HG02623 (cell line): ENCODE data around the gene CACNG7.

Experiments used
- ATAC-seq: cut with Tn5 transposase; IDR thresholded peaks from one replicate; pipeline ENCODE4 v1.9.1; 2021; ENCODE audit warnings: moderate library complexity; ENCODE audit not compliant: unreplicated experiment

The CACNG7 gene

DNA sequence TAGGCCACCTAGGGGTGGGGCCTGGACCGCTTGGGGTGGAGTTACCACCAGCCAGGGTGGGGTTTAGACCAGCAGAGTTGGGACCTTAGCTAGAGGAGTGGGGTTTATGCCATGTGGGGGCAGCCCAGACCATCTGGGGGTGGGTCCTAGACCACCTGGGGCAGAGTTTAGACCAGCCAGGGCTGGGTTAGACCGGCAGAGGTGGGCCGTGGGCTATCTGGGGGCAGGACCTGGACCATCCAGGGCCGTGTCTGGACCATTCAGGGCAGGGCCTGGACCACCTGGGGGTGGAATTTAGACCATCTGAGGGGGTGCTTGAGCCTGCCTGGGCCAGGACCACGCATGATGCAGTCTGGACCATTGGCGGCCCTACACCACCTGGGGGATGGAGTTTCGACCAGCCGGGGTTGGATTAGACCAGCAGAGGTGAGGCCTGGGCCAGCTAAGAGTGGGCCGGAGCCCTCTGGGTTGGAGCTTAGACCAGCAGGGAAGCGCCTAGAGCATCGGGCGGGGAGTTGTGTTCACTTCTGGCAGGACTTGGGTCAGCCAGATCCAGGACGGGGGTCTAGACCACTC is 72.4 kb downstream of the CACNG7 start:
- no peak for ATAC-seq

GRCh38 chr19:53982001-53982451 is 72.9 kb downstream of the CACNG7 start:
- no peak for ATAC-seq

DNA sequence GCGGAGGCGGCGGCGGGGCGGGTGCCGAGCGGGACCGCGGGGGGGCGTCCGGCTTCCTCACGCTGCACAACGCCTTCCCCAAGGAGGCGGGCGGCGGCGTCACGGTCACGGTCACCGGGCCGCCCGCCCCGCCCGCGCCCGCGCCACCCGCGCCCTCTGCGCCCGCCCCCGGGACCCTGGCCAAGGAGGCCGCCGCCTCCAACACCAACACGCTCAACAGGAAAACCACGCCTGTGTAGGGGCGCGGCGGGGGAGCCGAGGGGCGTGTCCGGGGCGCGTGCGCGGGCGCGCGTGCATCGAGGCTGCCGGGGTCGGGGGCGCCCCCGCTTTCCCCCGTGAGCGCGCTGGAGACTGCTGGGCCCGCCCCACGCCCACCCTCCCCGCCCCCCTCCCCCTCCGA is 73.5 kb downstream of the CACNG7 start:
- no peak for ATAC-seq

DNA sequence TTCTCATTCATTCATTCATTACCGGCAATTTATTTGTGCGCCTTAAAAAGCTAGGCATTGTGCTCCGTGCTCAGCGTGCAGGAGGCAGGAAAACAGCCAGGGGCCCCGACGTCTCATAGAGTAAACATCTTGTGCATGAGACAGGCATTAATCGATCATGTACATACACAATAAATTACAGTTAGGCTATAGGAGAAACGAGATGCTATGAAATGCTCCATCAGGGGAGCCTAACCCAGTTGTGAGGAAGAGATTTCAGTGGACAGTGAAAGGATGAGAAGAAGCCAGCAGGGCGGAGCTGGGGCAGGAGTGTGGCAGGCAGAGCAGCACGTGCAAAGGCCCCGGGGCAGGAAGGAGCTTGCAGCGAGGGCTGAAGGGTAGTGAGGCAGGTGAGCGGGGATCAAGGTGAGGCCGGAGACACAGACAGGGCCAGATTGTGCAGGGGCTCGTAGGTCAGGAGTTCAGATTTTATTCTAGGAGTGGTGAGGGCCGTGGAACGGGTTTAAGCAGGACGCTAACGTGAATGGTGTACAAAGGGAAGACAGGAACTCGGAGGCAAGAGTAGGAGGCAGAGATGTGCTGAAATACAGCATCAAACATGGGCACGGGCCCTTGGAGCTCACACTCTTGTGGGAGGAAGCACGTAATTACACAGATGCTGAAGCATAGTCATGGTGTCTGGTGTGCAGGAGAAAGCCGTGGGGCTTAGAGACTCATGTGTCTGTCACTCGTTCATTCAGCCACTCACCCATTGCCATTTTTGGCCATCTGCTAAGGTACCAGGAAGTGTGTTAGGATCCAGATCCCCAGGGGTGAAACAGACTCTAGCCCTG is 74.6 kb downstream of the CACNG7 start:
- no peak for ATAC-seq

GRCh38 chr19:53985863-53986262 is 76.8 kb downstream of the CACNG7 start:
- no peak for ATAC-seq

GRCh38 chr19:53988981-53989380 is 79.9 kb downstream of the CACNG7 start:
- no peak for ATAC-seq

GRCh38 chr19:53989600-53990533 is 80.8 kb downstream of the CACNG7 start:
- ATAC-seq: no peak

GRCh38 chr19:53991224-53992113 is 82.4 kb downstream of the CACNG7 start, which contains the start of gene CACNG6:
TSS of gene CACNG6 (plus strand) at chr19:53991637. CDS start at chr19:53992878, 1,241 bp downstream.
- ATAC-seq: no peak

DNA sequence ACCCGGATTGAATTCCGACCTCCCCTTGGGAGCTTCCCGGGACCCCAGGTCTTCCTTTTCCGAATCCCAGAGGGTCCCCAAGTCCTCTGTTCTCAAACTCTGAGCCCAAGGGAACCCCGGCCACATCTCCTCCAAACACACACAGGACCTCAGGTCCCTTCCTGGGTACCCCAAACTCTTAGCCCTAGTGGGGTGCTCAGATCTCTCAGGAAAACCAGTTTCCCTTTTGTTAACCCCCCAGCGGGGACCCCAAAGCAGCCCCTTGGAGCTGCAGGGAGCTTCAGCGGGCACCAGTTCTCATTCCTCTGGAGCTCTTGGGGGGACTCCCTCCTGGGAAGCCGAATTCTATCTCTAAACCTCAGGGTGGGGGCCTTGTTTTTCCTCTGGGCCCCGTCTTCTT is 83.1 kb downstream of the CACNG7 start:
- no peak for ATAC-seq

- no peak for ATAC-seq
Measured at GRCh38 chr19:53992815-53993214, 83.7 kb downstream of the CACNG7 start.

DNA sequence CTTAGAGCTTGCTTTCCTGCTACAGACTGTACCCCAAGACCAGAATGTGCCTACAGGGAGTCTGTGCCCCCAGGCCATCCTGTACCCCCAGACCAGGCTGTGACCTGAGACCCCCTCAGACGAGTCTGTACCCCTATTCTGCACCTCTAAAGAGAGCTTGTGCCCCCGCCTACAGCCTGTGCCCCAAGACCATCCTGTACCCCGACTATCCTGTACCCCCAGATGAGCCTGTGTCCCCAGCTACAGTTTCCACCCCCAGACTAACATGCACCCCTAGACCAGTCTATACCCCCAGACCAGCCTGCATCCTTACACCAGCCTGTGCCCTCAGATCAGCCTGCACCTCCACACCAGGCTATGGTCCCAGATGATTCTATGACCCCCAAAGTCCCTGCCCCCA is 84.4 kb downstream of the CACNG7 start:
- no peak for ATAC-seq
